ENCODE data around the gene PSMB5. TPM values are rescaled to one million over a fixed set of nuclear protein-coding genes. Genes with fewer than 3 reads are reported as not detected.
A peak's percentile ranks its signal among the peaks of the same experiment; 100 is the strongest.

The PSMB5 gene
- total and polyA plus RNA-seq, 2 of the 13 experiments (the other 11 are each of a cell fraction or from before 2014, with no cell fraction given) = 705 to 871 TPM

DNA sequence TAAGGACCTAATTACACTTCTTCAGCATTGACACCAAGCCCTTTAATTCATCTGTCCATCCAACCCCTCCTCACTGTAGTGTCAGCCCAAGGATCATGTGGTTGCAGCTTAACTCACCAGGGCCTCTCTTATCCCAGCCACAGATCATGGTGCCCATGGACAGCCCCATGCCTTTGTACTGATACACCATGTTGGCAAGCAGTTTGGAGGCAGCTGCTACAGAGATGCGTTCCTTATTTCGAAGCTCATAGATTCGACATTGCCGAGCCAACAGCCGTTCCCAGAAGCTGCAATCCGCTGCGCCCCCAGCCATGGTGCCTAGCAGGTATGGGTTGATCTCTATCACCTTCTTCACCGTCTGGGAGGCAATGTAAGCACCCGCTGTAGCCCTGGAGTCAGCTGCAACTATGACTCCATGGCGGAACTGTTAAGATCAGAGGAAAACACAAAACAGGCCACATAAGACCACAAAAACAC lies 1.4 kb downstream of the PSMB5 start (continued):
- TF ChIP-seq, protein P1, sequence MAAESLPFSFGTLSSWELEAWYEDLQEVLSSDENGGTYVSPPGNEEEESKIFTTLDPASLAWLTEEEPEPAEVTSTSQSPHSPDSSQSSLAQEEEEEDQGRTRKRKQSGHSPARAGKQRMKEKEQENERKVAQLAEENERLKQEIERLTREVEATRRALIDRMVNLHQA (CRISPR knock-in tag; IDR thresholded peaks at IDR 0.05) = no peak
- TF ChIP-seq, protein P2, sequence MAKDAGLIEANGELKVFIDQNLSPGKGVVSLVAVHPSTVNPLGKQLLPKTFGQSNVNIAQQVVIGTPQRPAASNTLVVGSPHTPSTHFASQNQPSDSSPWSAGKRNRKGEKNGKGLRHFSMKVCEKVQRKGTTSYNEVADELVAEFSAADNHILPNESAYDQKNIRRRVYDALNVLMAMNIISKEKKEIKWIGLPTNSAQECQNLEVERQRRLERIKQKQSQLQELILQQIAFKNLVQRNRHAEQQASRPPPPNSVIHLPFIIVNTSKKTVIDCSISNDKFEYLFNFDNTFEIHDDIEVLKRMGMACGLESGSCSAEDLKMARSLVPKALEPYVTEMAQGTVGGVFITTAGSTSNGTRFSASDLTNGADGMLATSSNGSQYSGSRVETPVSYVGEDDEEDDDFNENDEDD (CRISPR knock-in tag; IDR thresholded peaks at IDR 0.05; ENCODE audit: borderline replicate concordance) = no peak
- no peak for TF ChIP-seq SSRP1 (CRISPR knock-in tag; IDR thresholded peaks at IDR 0.05)
- no peak for TF ChIP-seq ZNF317 (CRISPR knock-in tag; IDR thresholded peaks at IDR 0.05)
- TF ChIP-seq, protein P3, sequence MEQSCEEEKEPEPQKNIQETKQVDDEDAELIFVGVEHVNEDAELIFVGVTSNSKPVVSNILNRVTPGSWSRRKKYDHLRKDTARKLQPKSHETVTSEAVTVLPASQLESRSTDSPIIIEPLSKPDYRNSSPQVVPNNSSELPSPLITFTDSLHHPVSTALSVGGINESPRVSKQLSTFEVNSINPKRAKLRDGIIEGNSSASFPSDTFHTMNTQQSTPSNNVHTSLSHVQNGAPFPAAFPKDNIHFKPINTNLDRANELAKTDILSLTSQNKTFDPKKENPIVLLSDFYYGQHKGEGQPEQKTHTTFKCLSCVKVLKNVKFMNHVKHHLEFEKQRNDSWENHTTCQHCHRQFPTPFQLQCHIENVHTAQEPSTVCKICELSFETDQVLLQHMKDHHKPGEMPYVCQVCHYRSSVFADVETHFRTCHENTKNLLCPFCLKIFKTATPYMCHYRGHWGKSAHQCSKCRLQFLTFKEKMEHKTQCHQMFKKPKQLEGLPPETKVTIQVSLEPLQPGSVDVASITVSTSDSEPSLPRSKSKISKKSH (CRISPR knock-in tag; IDR thresholded peaks at IDR 0.05; ENCODE audit: borderline replicate concordance) = no peak
- TF ChIP-seq EP300 (IDR thresholded peaks at IDR 0.05; ENCODE audit: low read depth in 2 of 2, low read length in 2 of 2) = no peak
- TF ChIP-seq EP300 (CRISPR knock-in tag; IDR thresholded peaks at IDR 0.05; ENCODE audit: borderline replicate concordance) = peak; percentile 34; the same call in 1 of the 2 replicates
- 0 out of 2 replicates have a peak, but pooled peaks have one; percentile 59 for TF ChIP-seq PAF1 (CRISPR knock-in tag; IDR thresholded peaks at IDR 0.05)
- TF ChIP-seq RXRA (CRISPR knock-in tag; IDR thresholded peaks at IDR 0.05) = peak; percentile 17; the same call in 1 of the 2 replicates
- TF ChIP-seq KLF15 (CRISPR knock-in tag; IDR thresholded peaks at IDR 0.05; ENCODE audit: borderline replicate concordance) = no peak
- TF ChIP-seq HNRNPLL (IDR thresholded peaks at IDR 0.05; ENCODE audit: low read depth, low read length, poor library complexity, severe bottlenecking) = no peak
- TF ChIP-seq KLF16 (CRISPR knock-in tag; IDR thresholded peaks at IDR 0.05) = no peak
- no peak for TF ChIP-seq MBNL3 (CRISPR knock-in tag; conservative IDR thresholded peaks at IDR 0.05)
- TF ChIP-seq, protein P4, sequence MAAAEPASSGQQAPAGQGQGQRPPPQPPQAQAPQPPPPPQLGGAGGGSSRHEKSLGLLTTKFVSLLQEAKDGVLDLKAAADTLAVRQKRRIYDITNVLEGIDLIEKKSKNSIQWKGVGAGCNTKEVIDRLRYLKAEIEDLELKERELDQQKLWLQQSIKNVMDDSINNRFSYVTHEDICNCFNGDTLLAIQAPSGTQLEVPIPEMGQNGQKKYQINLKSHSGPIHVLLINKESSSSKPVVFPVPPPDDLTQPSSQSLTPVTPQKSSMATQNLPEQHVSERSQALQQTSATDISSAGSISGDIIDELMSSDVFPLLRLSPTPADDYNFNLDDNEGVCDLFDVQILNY (CRISPR knock-in tag; conservative IDR thresholded peaks at IDR 0.05) = no peak
- TF ChIP-seq TAF15 (IDR thresholded peaks at IDR 0.05; ENCODE audit: low read depth, low read length, poor library complexity, severe bottlenecking) = no peak
- 0 out of 2 replicates have a peak, but pooled peaks have one; percentile 14 for TF ChIP-seq ERF (CRISPR knock-in tag; IDR thresholded peaks at IDR 0.05)
- TF ChIP-seq POLR2A (IDR thresholded peaks at IDR 0.05; ENCODE audit: insufficient read depth in 1 of 2, low read depth in 2 of 2, low read length in 2 of 2) = peak in 1 of 2 experiments; percentile 43; a peak in 1 of 4 replicates
- TF ChIP-seq, protein P5, sequence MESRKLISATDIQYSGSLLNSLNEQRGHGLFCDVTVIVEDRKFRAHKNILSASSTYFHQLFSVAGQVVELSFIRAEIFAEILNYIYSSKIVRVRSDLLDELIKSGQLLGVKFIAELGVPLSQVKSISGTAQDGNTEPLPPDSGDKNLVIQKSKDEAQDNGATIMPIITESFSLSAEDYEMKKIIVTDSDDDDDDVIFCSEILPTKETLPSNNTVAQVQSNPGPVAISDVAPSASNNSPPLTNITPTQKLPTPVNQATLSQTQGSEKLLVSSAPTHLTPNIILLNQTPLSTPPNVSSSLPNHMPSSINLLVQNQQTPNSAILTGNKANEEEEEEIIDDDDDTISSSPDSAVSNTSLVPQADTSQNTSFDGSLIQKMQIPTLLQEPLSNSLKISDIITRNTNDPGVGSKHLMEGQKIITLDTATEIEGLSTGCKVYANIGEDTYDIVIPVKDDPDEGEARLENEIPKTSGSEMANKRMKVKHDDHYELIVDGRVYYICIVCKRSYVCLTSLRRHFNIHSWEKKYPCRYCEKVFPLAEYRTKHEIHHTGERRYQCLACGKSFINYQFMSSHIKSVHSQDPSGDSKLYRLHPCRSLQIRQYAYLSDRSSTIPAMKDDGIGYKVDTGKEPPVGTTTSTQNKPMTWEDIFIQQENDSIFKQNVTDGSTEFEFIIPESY (CRISPR knock-in tag; IDR thresholded peaks at IDR 0.05) = peak; percentile 81
- peak; percentile 48; the same call in 1 of the 2 replicates for TF ChIP-seq TAF1 (CRISPR knock-in tag; IDR thresholded peaks at IDR 0.05)
- TF ChIP-seq, protein P6, sequence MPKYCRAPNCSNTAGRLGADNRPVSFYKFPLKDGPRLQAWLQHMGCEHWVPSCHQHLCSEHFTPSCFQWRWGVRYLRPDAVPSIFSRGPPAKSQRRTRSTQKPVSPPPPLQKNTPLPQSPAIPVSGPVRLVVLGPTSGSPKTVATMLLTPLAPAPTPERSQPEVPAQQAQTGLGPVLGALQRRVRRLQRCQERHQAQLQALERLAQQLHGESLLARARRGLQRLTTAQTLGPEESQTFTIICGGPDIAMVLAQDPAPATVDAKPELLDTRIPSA (CRISPR knock-in tag; IDR thresholded peaks at IDR 0.05; ENCODE audit: borderline replicate concordance) = no peak
- 0 out of 2 replicates have a peak, but pooled peaks have one; percentile 18 for TF ChIP-seq NFYB (CRISPR knock-in tag; IDR thresholded peaks at IDR 0.05)
- TF ChIP-seq, protein P7, sequence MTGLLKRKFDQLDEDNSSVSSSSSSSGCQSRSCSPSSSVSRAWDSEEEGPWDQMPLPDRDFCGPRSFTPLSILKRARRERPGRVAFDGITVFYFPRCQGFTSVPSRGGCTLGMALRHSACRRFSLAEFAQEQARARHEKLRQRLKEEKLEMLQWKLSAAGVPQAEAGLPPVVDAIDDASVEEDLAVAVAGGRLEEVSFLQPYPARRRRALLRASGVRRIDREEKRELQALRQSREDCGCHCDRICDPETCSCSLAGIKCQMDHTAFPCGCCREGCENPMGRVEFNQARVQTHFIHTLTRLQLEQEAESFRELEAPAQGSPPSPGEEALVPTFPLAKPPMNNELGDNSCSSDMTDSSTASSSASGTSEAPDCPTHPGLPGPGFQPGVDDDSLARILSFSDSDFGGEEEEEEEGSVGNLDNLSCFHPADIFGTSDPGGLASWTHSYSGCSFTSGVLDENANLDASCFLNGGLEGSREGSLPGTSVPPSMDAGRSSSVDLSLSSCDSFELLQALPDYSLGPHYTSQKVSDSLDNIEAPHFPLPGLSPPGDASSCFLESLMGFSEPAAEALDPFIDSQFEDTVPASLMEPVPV (CRISPR knock-in tag; IDR thresholded peaks at IDR 0.05) = no peak
